Astrocyte of the spinal cord (primary cell): Measurements from ENCODE around the gene MEP1B.
"Not testable (repeated sequence)": the region's sequence is repeated elsewhere in the genome, so short reads cannot be mapped to it uniquely, and the experiment has no call there.

Experiments
- DNase-seq: peaks from one replicate; pipeline ENCODE4 v3.0.0; 2011; ENCODE audit warnings: low read depth, low spot score
- H3K4me3 ChIP-seq: 2 replicates; pipeline ENCODE4 v1.5.1; 2011; ENCODE audit warnings: low read depth, mild to moderate bottlenecking, low read length, moderate library complexity
- CTCF ChIP-seq: IDR thresholded peaks from 2 replicates; pipeline ENCODE4 v1.5.1; 2012; ENCODE audit warnings: low read depth, mild to moderate bottlenecking, low read length, inconsistent platforms
- in situ Hi-C: cut with HindIII; loops from 2 replicates; pipeline ENCODE4 v1.10.0; 2017; ENCODE audit warnings: low sequenced_read_pairs

MEP1B gene

GRCh38 chr18:32160547-32160946 is 29.3 kb upstream of the MEP1B start:
- TF ChIP-seq CTCF, result no peak
- in situ Hi-C loops, result no loop called here
- no peak for DNase-seq
- no peak overlapping the region for H3K4me3 ChIP-seq

DNA sequence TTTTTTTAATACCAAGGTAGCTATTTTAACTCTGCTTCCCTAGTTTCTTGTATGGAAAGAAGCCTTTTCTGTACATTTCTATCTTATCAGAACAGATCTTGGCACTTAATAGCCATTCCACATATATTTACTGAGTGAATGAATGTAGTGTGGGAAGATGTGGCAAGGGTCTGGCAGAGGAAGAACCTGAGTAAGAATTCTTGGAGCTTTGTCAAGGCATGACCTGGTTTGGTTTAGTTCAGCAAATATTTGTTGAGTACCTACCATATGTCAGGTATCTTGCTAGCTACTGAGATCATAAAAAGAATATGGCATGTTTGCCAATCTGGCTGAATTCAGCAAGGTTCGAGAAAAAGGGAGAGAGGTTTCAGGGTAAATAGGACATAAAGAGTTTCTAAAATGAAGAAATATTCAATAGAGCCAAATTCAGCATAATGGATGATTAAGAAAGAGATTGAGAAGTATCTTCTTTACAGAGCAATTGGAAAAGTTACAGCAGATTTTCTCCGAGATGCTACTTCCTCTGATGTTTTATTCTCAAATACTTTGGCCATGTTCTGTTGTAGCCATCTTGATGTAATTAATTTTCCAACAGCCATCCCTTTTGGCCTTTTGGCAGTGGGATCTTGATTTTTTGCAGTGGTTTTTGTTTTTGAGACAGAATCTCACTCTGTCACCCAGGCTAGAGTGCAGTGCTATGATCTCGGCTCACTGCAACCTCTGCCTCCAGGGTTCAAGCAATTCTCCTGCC is 21.7 kb upstream of the MEP1B start:
- DNase-seq, result no peak
- TF ChIP-seq CTCF, result no peak
- in situ Hi-C loops, result no loop called here
- no peak overlapping the region for H3K4me3 ChIP-seq

- TF ChIP-seq CTCF, result no peak
- in situ Hi-C loops, result no loop called here
Observed at GRCh38 chr18:32173654-32174053, 16.2 kb upstream of the MEP1B start.

DNA sequence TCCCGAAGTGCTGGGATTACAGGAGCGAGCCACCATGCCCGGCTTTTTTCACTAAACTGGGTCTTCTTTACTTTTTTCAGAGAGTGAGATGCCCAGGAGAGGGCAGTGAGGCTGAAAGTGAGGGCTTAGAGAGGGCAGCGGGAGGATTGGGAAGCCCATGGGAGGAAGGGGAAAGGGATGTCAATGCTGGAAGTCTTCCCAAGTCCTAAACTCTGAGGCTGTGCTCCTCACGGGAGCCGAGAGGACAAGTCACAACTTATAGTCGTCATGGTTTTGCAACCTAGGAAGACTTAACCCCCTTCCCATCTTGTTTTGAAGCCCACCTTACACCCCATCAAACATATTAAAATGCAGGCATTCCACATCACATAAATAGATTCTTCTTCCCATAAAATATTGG is 15.1 kb upstream of the MEP1B start:
- H3K4me3 ChIP-seq, result no peak overlapping the region
- TF ChIP-seq CTCF, result no peak
- no peak for DNase-seq
- in situ Hi-C loops, result no loop called here

More at GRCh38 chr18:32173654-32174053, 16.2 kb upstream of the MEP1B start:
- H3K4me3 ChIP-seq, result no peak overlapping the region
- no peak for DNase-seq

DNA sequence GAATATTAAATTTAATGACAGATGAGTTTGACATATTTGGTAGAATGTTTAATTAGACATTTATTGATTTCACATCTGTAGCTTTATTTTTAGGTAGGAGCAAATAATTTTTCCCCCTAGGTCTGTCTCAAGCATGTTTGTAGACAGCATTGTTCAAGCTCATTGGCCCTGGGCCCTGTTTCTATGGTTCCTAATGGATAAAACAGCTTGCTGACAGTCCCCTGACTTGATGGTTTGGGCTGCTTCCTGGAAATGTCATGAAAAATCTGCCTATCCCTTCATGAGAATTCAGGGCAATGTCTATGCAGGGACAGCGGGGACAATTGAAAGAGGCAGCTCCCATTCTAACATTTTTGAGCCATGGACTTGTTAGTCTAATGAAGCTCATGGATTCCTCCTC is 14.6 kb upstream of the MEP1B start:
- no peak for TF ChIP-seq CTCF
- H3K4me3 ChIP-seq, result no peak overlapping the region
- DNase-seq, result no peak
- in situ Hi-C loops, result no loop called here

GRCh38 chr18:32176745-32177144 is 13.1 kb upstream of the MEP1B start:
- in situ Hi-C loops, DNase-seq, H3K4me3 ChIP-seq: not testable (repeated sequence)

DNA sequence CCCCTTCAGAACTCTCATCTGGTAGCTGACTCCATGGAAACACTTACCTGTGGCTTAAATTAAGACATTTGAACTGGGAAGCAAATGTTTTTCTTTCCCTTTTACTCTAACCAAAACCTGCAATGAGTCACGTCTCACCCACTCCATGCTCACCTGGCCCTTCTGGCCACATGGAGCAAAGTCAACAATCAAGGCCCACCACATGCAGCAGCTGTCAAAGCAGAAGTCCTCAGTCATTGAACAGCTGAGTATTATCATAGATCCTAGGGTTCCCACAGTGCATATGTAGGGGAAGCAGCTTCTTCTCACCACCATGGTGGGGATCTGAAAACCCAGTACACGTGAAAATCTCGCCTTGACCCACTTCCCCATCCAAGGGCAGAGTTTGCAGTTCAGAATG is 12.3 kb upstream of the MEP1B start:
- no peak overlapping the region for H3K4me3 ChIP-seq
- no peak for DNase-seq
- no peak for TF ChIP-seq CTCF
- in situ Hi-C loops, result no loop called here
